Tibial nerve (tissue), 4 donors: ENCODE results near the gene PRICKLE1. TPM values are rescaled to one million over a fixed set of nuclear protein-coding genes. Genes with fewer than 3 reads are reported as not detected.
A peak's percentile ranks its signal among the peaks of the same experiment; 100 is the strongest.

Experiments used
- DNase-seq, 2 donors: peaks; one replicate each; pipeline ENCODE4 v3.0.0-alpha.2; 2019; ENCODE audit warnings: low spot score in 2 of 2
- H3K27ac ChIP-seq, 4 donors: fragments of 200-600 bp; sonication (generic) in 3 of 4; one replicate each; pipeline ENCODE4 v1.5.1; 2017 to 2019; ENCODE audit warnings: mild to moderate bottlenecking in 1 of 4
- H3K27me3 ChIP-seq, 2 donors: fragments of 200-600 bp; sonication (generic) in 1 of 2; one replicate each; pipeline versions ENCODE4 v1.5.1 to v1.6.0; 2017 to 2019
- H3K36me3 ChIP-seq, 3 donors: fragments of 200-600 bp; sonication (generic); one replicate each; pipeline ENCODE4 v1.5.1; 2018 to 2019
- H3K4me1 ChIP-seq, 4 donors: fragments of 200-600 bp; sonication (generic) in 3 of 4; one replicate each; pipeline ENCODE4 v1.5.1; 2017 to 2019
- H3K4me3 ChIP-seq, 4 donors: fragments of 200-600 bp; sonication (generic) in 3 of 4; one replicate each; pipeline ENCODE4 v1.5.1; 2017 to 2019; ENCODE audit warnings: mild to moderate bottlenecking in 1 of 4, moderate library complexity in 1 of 4
- H3K9me3 ChIP-seq, 4 donors: fragments of 200-600 bp; sonication (generic) in 3 of 4; one replicate each; pipeline ENCODE4 v1.5.1; 2017 to 2019
- CTCF ChIP-seq, 5 experiments: fragments of 200-600 bp in 3 of 5; fragments of 450-650 bp in 2 of 5; sonication (generic) in 3 of 5; IDR thresholded peaks; one replicate each; pipeline ENCODE4 v1.5.1; 2016 to 2019; ENCODE audit warnings: antibody characterized with exemption in 5 of 5, mild to moderate bottlenecking in 3 of 5, moderate library complexity in 2 of 5
- EP300 ChIP-seq, 2 donors: sonication (generic); formaldehyde crosslinking; IDR thresholded peaks; one replicate each; pipeline ENCODE4 v1.6.1; 2017; ENCODE audit warnings: antibody characterized with exemption in 2 of 2, mild to moderate bottlenecking in 1 of 2
- POLR2A ChIP-seq, 2 donors: fragments of 450-650 bp; IDR thresholded peaks; one replicate each; pipeline ENCODE4 v1.6.1; 2017; ENCODE audit warnings: antibody characterized with exemption in 2 of 2, mild to moderate bottlenecking in 2 of 2, moderate library complexity in 2 of 2
- WGBS, 2 donors: methylation state at CpG; one replicate each; pipeline ENCODE4 v1.1.5; 2018; 5-methylcytosine and 5-hydroxymethylcytosine counted together
- total RNA-seq, 4 donors: library from RNA; depleted of rRNA; stranded (reverse); fragments of >200 nt; gene quantifications; one replicate each; pipeline ENCODE4 v1.1.0, GENCODE V29; 2016

PRICKLE1 gene
- total RNA-seq: 10 to 100 TPM; 21.6 to 51.7 (median 34.5) TPM

- Histone ChIP-seq H3K9me3 (no peaks in the 10 kb centered on the region), H3K27me3 (no peaks in the 10 kb centered on the region), H3K4me3 (peak within 1 kb of the TSS; percentile 75 to 93 (median 90)), H3K27ac (peak within 1 kb of the TSS; percentile 39 to 92 (median 83)), H3K36me3 (no peaks in the 10 kb centered on the region), H3K4me1 (peaks cover 0 to 32% (median 8%) of the 10 kb centered on the region in 4 donors)
- 0 to 2% methylated on average over 53 to 62 of the region's 107 CpGs for WGBS, 2 donors
- no peak for TF ChIP-seq CTCF (IDR thresholded peaks at IDR 0.05)
- peak in 1 of 2 donors; percentile 7 for TF ChIP-seq EP300 (IDR thresholded peaks at IDR 0.05)
- TF ChIP-seq POLR2A (IDR thresholded peaks at IDR 0.05): peak in 1 of 2 donors; percentile 31
- DNase-seq: no peak
Observed at GRCh38 chr12:42589465-42590329, at the start of gene PRICKLE1. PRICKLE1 (minus strand) TSS chr12:42589746; CDS start chr12:42472516, 117,230 bp downstream.

GRCh38 chr12:42638697-42639096 lies 49.2 kb upstream of the PRICKLE1 start:
- Histone ChIP-seq H3K27ac (no peak overlapping the region), H3K36me3 (no peaks in the 10 kb centered on the region), H3K4me3 (no peak overlapping the region), H3K4me1 (no peaks in the 10 kb centered on the region), H3K27me3 (no peaks in the 10 kb centered on the region), H3K9me3 (no peaks in the 10 kb centered on the region)
- TF ChIP-seq POLR2A (IDR thresholded peaks at IDR 0.05) (no peak), CTCF (IDR thresholded peaks at IDR 0.05) (no peak), EP300 (IDR thresholded peaks at IDR 0.05) (no peak)
- 97% methylated on average over 4 of the region's 4 CpGs for WGBS, 2 donors
- no peak for DNase-seq

GRCh38 chr12:42638011-42638410 lies 48.5 kb upstream of the PRICKLE1 start:
- H3K9me3 ChIP-seq: no peaks in the 10 kb centered on the region
- no peak for TF ChIP-seq CTCF (IDR thresholded peaks at IDR 0.05)
- H3K27me3 ChIP-seq: no peaks in the 10 kb centered on the region

GRCh38 chr12:42636993-42637392 lies 47.4 kb upstream of the PRICKLE1 start:
- Histone ChIP-seq H3K9me3 (no peaks in the 10 kb centered on the region), H3K4me1 (no peaks in the 10 kb centered on the region), H3K27me3 (no peaks in the 10 kb centered on the region), H3K4me3 (no peak overlapping the region), H3K27ac (no peak overlapping the region), H3K36me3 (no peaks in the 10 kb centered on the region)
- no peak for TF ChIP-seq EP300 (IDR thresholded peaks at IDR 0.05)
- no peak for TF ChIP-seq CTCF (IDR thresholded peaks at IDR 0.05)
- no peak for TF ChIP-seq POLR2A (IDR thresholded peaks at IDR 0.05)
- 96 to 98% methylated on average over 21 of the region's 21 CpGs for WGBS, 2 donors
- no peak for DNase-seq

More at GRCh38 chr12:42638011-42638410, 48.5 kb upstream of the PRICKLE1 start:
- Histone ChIP-seq H3K36me3 (no peaks in the 10 kb centered on the region), H3K27ac (no peak overlapping the region), H3K4me3 (no peak overlapping the region), H3K4me1 (no peaks in the 10 kb centered on the region)
- no peak for DNase-seq

- Histone ChIP-seq H3K4me3 (no peak overlapping the region), H3K9me3 (no peaks in the 10 kb centered on the region), H3K4me1 (no peaks in the 10 kb centered on the region), H3K27ac (no peak overlapping the region), H3K36me3 (no peaks in the 10 kb centered on the region), H3K27me3 (no peaks in the 10 kb centered on the region)
- TF ChIP-seq CTCF (IDR thresholded peaks at IDR 0.05) (no peak), POLR2A (IDR thresholded peaks at IDR 0.05) (no peak), EP300 (IDR thresholded peaks at IDR 0.05) (no peak)
- DNase-seq: no peak
- 68 to 82% methylated on average over 4 of the region's 4 CpGs for WGBS, 2 donors
Observed at GRCh38 chr12:42633594-42633993, 44.0 kb upstream of the PRICKLE1 start.
